ENCODE results near the gene NEMF.

The NEMF gene

GRCh38 chr14:49870908-49871307, 18.3 kb upstream of the NEMF start:
- Histone ChIP-seq H3K9me3 (ENCODE audit: control insufficient read depth, low read length) (no peaks in the 10 kb centered on the region), H3K4me1 (ENCODE audit: control insufficient read depth, insufficient read depth, low read length) (no peaks in the 10 kb centered on the region), H3K9ac (ENCODE audit: low read length) (no peak overlapping the region), H3K36me3 (ENCODE audit: control insufficient read depth, insufficient read depth, low read length) (no peaks in the 10 kb centered on the region), H3K4me3 (ENCODE audit: low read length) (no peak overlapping the region), H3K27me3 (ENCODE audit: control insufficient read depth, insufficient read depth, low read length) (no peaks in the 10 kb centered on the region)

GRCh38 chr14:49868720-49869114, 16.1 kb upstream of the NEMF start:
- Histone ChIP-seq H3K9ac (ENCODE audit: low read length) (peak overlapping the region; percentile 70), H3K4me1 (ENCODE audit: control insufficient read depth, insufficient read depth, low read length) (peaks cover 5% of the 10 kb centered on the region), H3K36me3 (ENCODE audit: control insufficient read depth, insufficient read depth, low read length) (no peaks in the 10 kb centered on the region), H3K9me3 (ENCODE audit: control insufficient read depth, low read length) (no peaks in the 10 kb centered on the region), H3K27me3 (ENCODE audit: control insufficient read depth, insufficient read depth, low read length) (no peaks in the 10 kb centered on the region), H3K4me3 (ENCODE audit: low read length) (no peak overlapping the region)

GRCh38 chr14:49867831-49868719, 15.5 kb upstream of the NEMF start:
- H3K9ac ChIP-seq (ENCODE audit: low read length): peak overlapping the region; percentile 98
- H3K4me3 ChIP-seq (ENCODE audit: low read length): peak overlapping the region; percentile 67
- no peaks in the 10 kb centered on the region for H3K9me3 ChIP-seq (ENCODE audit: control insufficient read depth, low read length)
- H3K36me3 ChIP-seq (ENCODE audit: control insufficient read depth, insufficient read depth, low read length): no peaks in the 10 kb centered on the region
- H3K27me3 ChIP-seq (ENCODE audit: control insufficient read depth, insufficient read depth, low read length): no peaks in the 10 kb centered on the region
- H3K4me1 ChIP-seq (ENCODE audit: control insufficient read depth, insufficient read depth, low read length): peaks cover 9% of the 10 kb centered on the region

GRCh38 chr14:49865431-49865859, 12.9 kb upstream of the NEMF start:
- H3K4me1 ChIP-seq (ENCODE audit: control insufficient read depth, insufficient read depth, low read length): peaks cover 9% of the 10 kb centered on the region

GRCh38 chr14:49863487-49864281, 11.1 kb upstream of the NEMF start:
- peaks cover 9% of the 10 kb centered on the region for H3K4me1 ChIP-seq (ENCODE audit: control insufficient read depth, insufficient read depth, low read length)
- no peaks in the 10 kb centered on the region for H3K36me3 ChIP-seq (ENCODE audit: control insufficient read depth, insufficient read depth, low read length)
- H3K4me3 ChIP-seq (ENCODE audit: low read length): peak overlapping the region; percentile 64
- H3K27me3 ChIP-seq (ENCODE audit: control insufficient read depth, insufficient read depth, low read length): no peaks in the 10 kb centered on the region
- H3K9ac ChIP-seq (ENCODE audit: low read length): peak overlapping the region; percentile 85
- no peaks in the 10 kb centered on the region for H3K9me3 ChIP-seq (ENCODE audit: control insufficient read depth, low read length)

More at GRCh38 chr14:49865431-49865859, 12.9 kb upstream of the NEMF start:
- no peaks in the 10 kb centered on the region for H3K36me3 ChIP-seq (ENCODE audit: control insufficient read depth, insufficient read depth, low read length)
- no peaks in the 10 kb centered on the region for H3K9me3 ChIP-seq (ENCODE audit: control insufficient read depth, low read length)
- H3K4me3 ChIP-seq (ENCODE audit: low read length): no peak overlapping the region
- H3K27me3 ChIP-seq (ENCODE audit: control insufficient read depth, insufficient read depth, low read length): no peaks in the 10 kb centered on the region
- no peak overlapping the region for H3K9ac ChIP-seq (ENCODE audit: low read length)

- Histone ChIP-seq H3K4me1 (ENCODE audit: control insufficient read depth, insufficient read depth, low read length) (peaks cover 9% of the 10 kb centered on the region), H3K36me3 (ENCODE audit: control insufficient read depth, insufficient read depth, low read length) (no peaks in the 10 kb centered on the region), H3K9me3 (ENCODE audit: control insufficient read depth, low read length) (no peaks in the 10 kb centered on the region), H3K4me3 (ENCODE audit: low read length) (peak overlapping the region; percentile 100), H3K9ac (ENCODE audit: low read length) (peak overlapping the region; percentile 100), H3K27me3 (ENCODE audit: control insufficient read depth, insufficient read depth, low read length) (no peaks in the 10 kb centered on the region)
Measured at GRCh38 chr14:49862089-49862673, 9.6 kb upstream of the NEMF start.

- H3K4me1 ChIP-seq (ENCODE audit: control insufficient read depth, insufficient read depth, low read length): peaks cover 9% of the 10 kb centered on the region
Measured at GRCh38 chr14:49861699-49862088, 9.1 kb upstream of the NEMF start.

GRCh38 chr14:49860988-49861698, 8.6 kb upstream of the NEMF start:
- peak overlapping the region; percentile 100 for H3K9ac ChIP-seq (ENCODE audit: low read length)
- H3K36me3 ChIP-seq (ENCODE audit: control insufficient read depth, insufficient read depth, low read length): no peaks in the 10 kb centered on the region
- peak overlapping the region; percentile 100 for H3K4me3 ChIP-seq (ENCODE audit: low read length)
- no peaks in the 10 kb centered on the region for H3K9me3 ChIP-seq (ENCODE audit: control insufficient read depth, low read length)
- peaks cover 9% of the 10 kb centered on the region for H3K4me1 ChIP-seq (ENCODE audit: control insufficient read depth, insufficient read depth, low read length)
- no peaks in the 10 kb centered on the region for H3K27me3 ChIP-seq (ENCODE audit: control insufficient read depth, insufficient read depth, low read length)

More at GRCh38 chr14:49861699-49862088, 9.1 kb upstream of the NEMF start:
- no peaks in the 10 kb centered on the region for H3K27me3 ChIP-seq (ENCODE audit: control insufficient read depth, insufficient read depth, low read length)
- H3K9ac ChIP-seq (ENCODE audit: low read length): peak overlapping the region; percentile 100
- no peaks in the 10 kb centered on the region for H3K9me3 ChIP-seq (ENCODE audit: control insufficient read depth, low read length)
- peak overlapping the region; percentile 100 for H3K4me3 ChIP-seq (ENCODE audit: low read length)
- no peaks in the 10 kb centered on the region for H3K36me3 ChIP-seq (ENCODE audit: control insufficient read depth, insufficient read depth, low read length)

- Histone ChIP-seq H3K4me3 (ENCODE audit: low read length) (no peak overlapping the region), H3K9ac (ENCODE audit: low read length) (no peak overlapping the region), H3K36me3 (ENCODE audit: control insufficient read depth, insufficient read depth, low read length) (no peaks in the 10 kb centered on the region), H3K4me1 (ENCODE audit: control insufficient read depth, insufficient read depth, low read length) (peaks cover under 1% of the 10 kb centered on the region), H3K9me3 (ENCODE audit: control insufficient read depth, low read length) (no peaks in the 10 kb centered on the region), H3K27me3 (ENCODE audit: control insufficient read depth, insufficient read depth, low read length) (no peaks in the 10 kb centered on the region)
Measured at GRCh38 chr14:49858383-49858782, 5.8 kb upstream of the NEMF start.

- Histone ChIP-seq H3K4me1 (ENCODE audit: control insufficient read depth, insufficient read depth, low read length) (no peaks in the 10 kb centered on the region), H3K4me3 (ENCODE audit: low read length) (no peak overlapping the region), H3K27me3 (ENCODE audit: control insufficient read depth, insufficient read depth, low read length) (no peaks in the 10 kb centered on the region), H3K36me3 (ENCODE audit: control insufficient read depth, insufficient read depth, low read length) (no peaks in the 10 kb centered on the region), H3K9me3 (ENCODE audit: control insufficient read depth, low read length) (no peaks in the 10 kb centered on the region), H3K9ac (ENCODE audit: low read length) (no peak overlapping the region)
Measured at GRCh38 chr14:49857427-49858003, 4.9 kb upstream of the NEMF start.
